Left ventricle myocardium inferior (tissue), 1 donor: ENCODE data around the gene RYR1. TPM values are rescaled to one million over a fixed set of nuclear protein-coding genes. Genes with fewer than 3 reads are reported as not detected.

Source experiments
- DNase-seq: peaks from one replicate; pipeline ENCODE4 v3.0.0-alpha.2; 2020
- H3K27ac ChIP-seq: fragments of 200-600 bp; replicated peaks from 2 replicates; pipeline ENCODE4 v1.8.0; 2021
- H3K27me3 ChIP-seq: fragments of 200-600 bp; 2 replicates; pipeline ENCODE4 v1.8.0; 2021; ENCODE audit warnings: low read depth
- H3K36me3 ChIP-seq: fragments of 200-600 bp; 2 replicates; pipeline ENCODE4 v1.8.0; 2021
- H3K4me1 ChIP-seq: fragments of 200-600 bp; 2 replicates; pipeline ENCODE4 v1.8.0; 2021
- H3K4me3 ChIP-seq: fragments of 200-600 bp; 2 replicates; pipeline ENCODE4 v1.8.0; 2021; ENCODE audit warnings: mild to moderate bottlenecking, moderate library complexity
- H3K9me3 ChIP-seq: fragments of 200-600 bp; replicated peaks from 2 replicates; pipeline ENCODE4 v1.8.0; 2021
- intact Hi-C: fragments of 100-400 bp; cut with micrococcal nuclease; formaldehyde crosslinking; loops from one replicate; pipeline ENCODE4 v1.11.0; 2022
- total RNA-seq: library from RNA; stranded (reverse); fragmentation: NEBNext Ultra II Directional; extraction: Animal tissue kit (Norgen Biotek cat#: 25700); gene quantifications from one replicate; pipeline ENCODE4 v1.2.1, GENCODE V29; 2021
- TF ChIP-seq, protein P1 (sequence below): fragments of 200-600 bp; IDR thresholded peaks from 2 replicates; pipeline ENCODE4 v1.8.0; 2021; ENCODE audit warnings: antibody characterized with exemption, mild to moderate bottlenecking, borderline replicate concordance
- donor health status: DM: no; HTN: yes; CAD: no; lungs with severe emphysema.

The RYR1 gene
- total RNA-seq, 1 donor from 2014 or later, result 0.74 TPM

GRCh38 chr19:38386300-38386970, 47.1 kb upstream of the RYR1 start:
- H3K27ac ChIP-seq, result no peak overlapping the region
- H3K27me3 ChIP-seq, result peaks cover 45% of the 10 kb centered on the region
- DNase-seq, result no peak
- H3K4me1 ChIP-seq, result peaks cover 44% of the 10 kb centered on the region
- peaks cover 50% of the 10 kb centered on the region for H3K36me3 ChIP-seq
- intact Hi-C loops, result no loop called here
- no peaks in the 10 kb centered on the region for H3K9me3 ChIP-seq
- TF ChIP-seq, protein P1, sequence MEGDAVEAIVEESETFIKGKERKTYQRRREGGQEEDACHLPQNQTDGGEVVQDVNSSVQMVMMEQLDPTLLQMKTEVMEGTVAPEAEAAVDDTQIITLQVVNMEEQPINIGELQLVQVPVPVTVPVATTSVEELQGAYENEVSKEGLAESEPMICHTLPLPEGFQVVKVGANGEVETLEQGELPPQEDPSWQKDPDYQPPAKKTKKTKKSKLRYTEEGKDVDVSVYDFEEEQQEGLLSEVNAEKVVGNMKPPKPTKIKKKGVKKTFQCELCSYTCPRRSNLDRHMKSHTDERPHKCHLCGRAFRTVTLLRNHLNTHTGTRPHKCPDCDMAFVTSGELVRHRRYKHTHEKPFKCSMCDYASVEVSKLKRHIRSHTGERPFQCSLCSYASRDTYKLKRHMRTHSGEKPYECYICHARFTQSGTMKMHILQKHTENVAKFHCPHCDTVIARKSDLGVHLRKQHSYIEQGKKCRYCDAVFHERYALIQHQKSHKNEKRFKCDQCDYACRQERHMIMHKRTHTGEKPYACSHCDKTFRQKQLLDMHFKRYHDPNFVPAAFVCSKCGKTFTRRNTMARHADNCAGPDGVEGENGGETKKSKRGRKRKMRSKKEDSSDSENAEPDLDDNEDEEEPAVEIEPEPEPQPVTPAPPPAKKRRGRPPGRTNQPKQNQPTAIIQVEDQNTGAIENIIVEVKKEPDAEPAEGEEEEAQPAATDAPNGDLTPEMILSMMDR, result no peak
- H3K4me3 ChIP-seq, result peak overlapping the region; percentile 66

DNA sequence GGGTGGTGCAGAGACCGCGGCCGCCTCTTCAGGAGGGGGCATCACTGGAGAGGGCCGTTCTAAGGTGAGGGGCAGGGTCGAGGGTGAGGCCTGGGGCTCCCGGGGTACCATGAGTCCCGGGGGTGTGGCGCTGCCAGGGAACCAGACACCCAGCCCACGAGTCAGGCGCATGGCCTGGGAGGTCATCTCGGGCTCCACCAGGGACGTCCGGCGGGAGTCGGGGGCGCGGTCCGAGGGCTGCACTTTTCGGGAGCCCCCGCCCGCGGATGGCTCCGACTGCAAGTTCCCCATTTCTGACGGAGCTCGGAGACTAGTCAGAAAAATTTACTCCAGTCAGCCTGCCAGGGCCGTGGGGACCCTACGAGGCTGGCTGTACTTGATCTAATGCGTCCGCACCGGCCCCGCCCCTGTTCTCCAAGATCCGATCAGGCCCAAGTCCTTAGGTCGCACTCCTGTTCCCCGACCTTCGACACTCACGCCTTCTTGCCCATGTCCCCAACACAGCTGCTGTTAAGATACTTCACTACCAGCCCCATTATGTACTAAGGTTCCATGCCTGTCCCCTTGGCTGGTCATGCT, 46.4 kb upstream of the RYR1 start:
- peak; percentile 36 for DNase-seq

DNA sequence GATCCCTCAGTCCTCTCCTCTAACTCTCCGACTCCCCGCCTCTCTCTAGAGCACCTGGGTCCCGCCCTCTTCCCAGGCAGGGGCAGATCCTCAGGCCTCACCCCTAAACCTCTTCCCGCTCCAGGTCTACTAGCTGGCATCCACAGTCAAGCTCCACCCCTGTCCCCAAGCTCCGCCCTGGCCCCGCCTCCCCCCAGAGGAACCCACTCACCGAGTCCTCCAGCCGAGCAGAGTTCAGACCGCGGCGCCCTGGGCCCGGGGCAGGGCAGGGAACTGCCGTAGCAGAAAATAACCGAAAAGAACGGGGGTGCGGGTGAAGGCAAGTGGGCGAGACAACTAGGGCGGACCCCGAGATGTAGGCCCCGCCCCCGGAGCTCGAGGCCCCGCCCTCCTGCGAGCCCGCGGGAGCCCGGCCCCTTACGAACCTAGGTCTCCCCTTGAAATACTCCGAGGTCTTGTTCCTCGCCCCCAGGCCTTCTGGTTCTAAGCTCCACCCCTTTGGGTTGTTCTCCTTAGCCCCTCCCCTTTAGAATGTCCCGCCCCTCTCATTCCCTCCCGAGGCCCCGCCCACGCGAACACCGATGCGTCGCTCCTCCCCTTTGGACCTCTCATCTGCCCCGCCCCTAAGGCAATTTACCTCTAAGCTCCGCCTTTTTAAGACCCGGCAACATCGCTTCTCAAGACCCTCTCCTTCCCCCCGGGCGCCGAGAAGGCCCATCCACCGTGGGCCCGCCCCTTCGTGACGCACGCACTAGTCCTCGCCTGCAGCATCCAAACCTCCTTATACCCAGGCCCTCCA, 45.7 kb upstream of the RYR1 start, which contains the start of gene GGN:
GGN (minus strand) TSS at position 485 of the 799 bp plus-strand sequence. CDS start 773 bp downstream, outside the sequence.
- DNase-seq, result peak; percentile 74
- Histone ChIP-seq H3K4me1 (peaks cover 44% of the 10 kb centered on the region), H3K27ac (peak within 1 kb of the TSS; percentile 43), H3K36me3 (peaks cover 37% of the 10 kb centered on the region), H3K27me3 (peaks cover 45% of the 10 kb centered on the region), H3K9me3 (no peaks in the 10 kb centered on the region), H3K4me3 (peak within 1 kb of the TSS; percentile 66)
- intact Hi-C loops, result no loop called here
- TF ChIP-seq, protein P1, result no peak

More for the DNA sequence above, 46.4 kb upstream of the RYR1 start:
- Histone ChIP-seq H3K27ac (no peak overlapping the region), H3K4me1 (peaks cover 44% of the 10 kb centered on the region), H3K4me3 (peak overlapping the region; percentile 66), H3K36me3 (peaks cover 44% of the 10 kb centered on the region), H3K27me3 (peaks cover 45% of the 10 kb centered on the region), H3K9me3 (no peaks in the 10 kb centered on the region)
- intact Hi-C loops, result no loop called here
- TF ChIP-seq, protein P1, result no peak

DNA sequence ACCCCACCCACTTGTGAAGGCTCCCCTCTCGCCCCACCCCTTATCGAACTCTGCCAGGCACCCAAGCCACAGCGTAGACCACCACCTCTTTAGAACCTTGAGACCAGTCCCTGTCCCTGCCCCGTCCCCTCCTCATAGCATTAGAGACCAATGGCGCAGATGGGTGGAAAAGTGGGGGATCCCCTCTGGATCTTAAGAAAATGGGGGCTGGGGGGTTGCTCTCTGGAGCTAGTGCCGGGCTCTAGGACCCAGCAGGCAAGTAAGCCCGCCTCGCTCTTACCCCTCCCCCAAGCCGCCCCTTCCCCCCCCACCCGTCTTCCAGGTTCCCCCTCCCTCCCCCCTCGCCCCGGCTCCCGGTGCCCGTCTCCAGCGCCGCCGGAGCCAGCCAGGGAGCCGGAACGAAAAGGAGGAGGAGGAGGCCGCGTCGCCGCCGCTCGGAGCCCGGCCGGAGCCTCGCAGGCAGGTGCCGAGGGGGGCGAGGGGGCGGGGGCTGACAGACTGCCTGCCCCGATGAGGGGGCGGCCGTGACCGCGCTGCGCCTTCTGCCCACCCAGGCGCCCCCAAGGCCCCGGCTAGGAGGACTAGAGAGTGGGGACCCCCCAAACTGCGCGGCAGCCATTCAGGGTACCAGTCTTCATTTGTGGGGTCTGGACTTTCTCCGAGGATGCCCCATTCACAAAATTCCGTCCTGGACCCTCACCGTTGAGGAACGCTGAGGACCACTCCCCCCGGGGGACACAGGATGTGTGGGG, 45.0 kb upstream of the RYR1 start, which contains the start of gene SPRED3:
SPRED3 (plus strand) TSS at position 349 of the 752 bp plus-strand sequence. CDS start 1,606 bp downstream, outside the sequence.
- Histone ChIP-seq H3K27me3 (peaks cover 46% of the 10 kb centered on the region), H3K4me3 (peak within 1 kb of the TSS; percentile 66), H3K27ac (peak within 1 kb of the TSS; percentile 43), H3K4me1 (peaks cover 44% of the 10 kb centered on the region), H3K9me3 (no peaks in the 10 kb centered on the region), H3K36me3 (peaks cover 30% of the 10 kb centered on the region)
- no peak for DNase-seq
- TF ChIP-seq, protein P1, result no peak
- intact Hi-C loops, result no loop called here
